HFFc6 (cell line): ENCODE results near the gene NSF. TPM values are rescaled to one million over a fixed set of nuclear protein-coding genes. Genes with fewer than 3 reads are reported as not detected.

Experiments
- DNase-seq: peaks from one replicate; pipeline ENCODE4 v3.0.0-alpha.2; 2018
- H3K27ac Mint-ChIP-seq: 2 replicates; pipeline ENCODE4 v1.8.0; 2020; ENCODE audit warnings: mild to moderate bottlenecking, mixed read lengths
- H3K27me3 Mint-ChIP-seq: 2 replicates; pipeline ENCODE4 v1.8.0; 2021; ENCODE audit warnings: mild to moderate bottlenecking, moderate library complexity, mixed read lengths; ENCODE audit not compliant: insufficient read depth
- H3K36me3 Mint-ChIP-seq: 2 replicates; pipeline ENCODE4 v1.8.0; 2021; ENCODE audit warnings: low read depth, mixed read lengths
- H3K4me1 Mint-ChIP-seq: 2 replicates; pipeline ENCODE4 v1.8.0; 2020; ENCODE audit warnings: low read depth, mixed read lengths
- H3K4me3 Mint-ChIP-seq: 2 replicates; pipeline ENCODE4 v1.8.0; 2020; ENCODE audit warnings: mild to moderate bottlenecking, moderate library complexity, mixed read lengths
- H3K9me3 Mint-ChIP-seq: 2 replicates; pipeline ENCODE4 v1.8.0; 2020; ENCODE audit warnings: mild to moderate bottlenecking, mixed read lengths
- CTCF ChIP-seq: fragments of 200-600 bp; sonication (generic); IDR thresholded peaks from 2 replicates; pipeline ENCODE4 v1.5.0; 2021; ENCODE audit warnings: antibody characterized with exemption, mild to moderate bottlenecking
- total RNA-seq, 6 experiments: library from RNA; stranded (reverse); fragmentation: NEBNext Ultra II Directional; extraction: Animal tissue kit (Norgen Biotek cat#: 25700); gene quantifications; 2 replicates in 1 of 6; 3 replicates in 5 of 6; pipeline ENCODE4 v1.2.3, GENCODE V29; 2021

The NSF gene
- total RNA-seq, 6 experiments from 2014 or later, result 87.7 to 118 (median 113) TPM

GRCh38 chr17:46758614-46759013 lies 168.1 kb downstream of the NSF start:
- H3K27ac Mint-ChIP-seq, result no peak overlapping the region
- peaks cover 42% of the 10 kb centered on the region for H3K4me1 Mint-ChIP-seq
- peaks cover 44% of the 10 kb centered on the region for H3K36me3 Mint-ChIP-seq
- H3K4me3 Mint-ChIP-seq, result no peak overlapping the region
- H3K9me3 Mint-ChIP-seq, result no peaks in the 10 kb centered on the region
- H3K27me3 Mint-ChIP-seq, result no peaks in the 10 kb centered on the region; the same call in none of the 2 replicates
- no peak for DNase-seq
- no peak for TF ChIP-seq CTCF

GRCh38 chr17:46759141-46759540 lies 168.7 kb downstream of the NSF start:
- no peak for DNase-seq
- no peaks in the 10 kb centered on the region; the same call in none of the 2 replicates for H3K27me3 Mint-ChIP-seq
- H3K9me3 Mint-ChIP-seq, result no peaks in the 10 kb centered on the region
- H3K4me1 Mint-ChIP-seq, result peaks cover 47% of the 10 kb centered on the region
- no peak overlapping the region for H3K27ac Mint-ChIP-seq
- TF ChIP-seq CTCF, result no peak
- H3K4me3 Mint-ChIP-seq, result no peak overlapping the region
- peaks cover 47% of the 10 kb centered on the region for H3K36me3 Mint-ChIP-seq

GRCh38 chr17:46763416-46763815 lies 172.9 kb downstream of the NSF start:
- no peak for TF ChIP-seq CTCF
- DNase-seq, result no peak
- H3K27me3 Mint-ChIP-seq, result no peaks in the 10 kb centered on the region; the same call in none of the 2 replicates
- H3K4me3 Mint-ChIP-seq, result no peak overlapping the region; the same call in 1 of the 2 replicates
- no peaks in the 10 kb centered on the region for H3K9me3 Mint-ChIP-seq
- peaks cover 22% of the 10 kb centered on the region for H3K36me3 Mint-ChIP-seq
- peak overlapping the region; percentile 89 for H3K27ac Mint-ChIP-seq
- H3K4me1 Mint-ChIP-seq, result peaks cover 51% of the 10 kb centered on the region

DNA sequence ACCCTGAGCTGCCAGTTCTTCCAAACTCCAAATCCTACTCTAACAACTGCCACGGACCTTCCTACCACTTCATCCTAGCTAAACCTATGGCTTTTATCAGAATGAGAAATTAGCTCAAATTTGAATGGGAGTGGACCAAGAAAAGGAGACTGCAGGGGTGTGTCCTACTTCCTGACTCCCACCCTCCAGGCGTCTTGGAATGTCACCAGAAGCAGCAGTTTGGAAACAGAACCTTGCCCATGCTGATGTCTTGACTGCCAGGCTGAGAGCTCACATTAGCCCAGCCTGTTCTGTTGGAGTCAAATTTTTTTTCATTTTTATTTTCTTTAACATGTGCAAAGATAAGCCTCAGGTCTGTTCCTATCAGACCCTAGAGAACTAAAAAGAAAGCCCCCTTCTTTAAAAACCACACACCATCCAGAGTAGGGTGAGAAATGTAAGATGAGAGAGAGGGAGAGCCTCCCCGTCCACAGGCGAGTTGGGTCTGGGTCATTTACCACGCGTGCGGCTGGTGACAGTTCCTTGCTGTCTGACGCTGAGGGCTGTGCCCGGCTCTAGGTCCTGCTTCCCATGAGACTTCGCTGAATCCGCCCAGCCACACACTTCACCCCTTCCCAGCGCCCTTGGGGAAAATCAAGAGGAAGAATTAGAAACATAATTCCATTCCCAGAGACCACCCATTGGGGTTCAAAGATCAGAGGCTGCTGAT lies 173.7 kb downstream of the NSF start:
- Mint-ChIP-seq H3K27me3 (no peaks in the 10 kb centered on the region; the same call in none of the 2 replicates), H3K9me3 (no peaks in the 10 kb centered on the region), H3K4me3 (peak overlapping the region; percentile 62; the same call in 1 of the 2 replicates), H3K27ac (peak overlapping the region; percentile 89), H3K4me1 (peaks cover 44% of the 10 kb centered on the region), H3K36me3 (peaks cover 20% of the 10 kb centered on the region)
- TF ChIP-seq CTCF, result no peak
- no peak for DNase-seq

DNA sequence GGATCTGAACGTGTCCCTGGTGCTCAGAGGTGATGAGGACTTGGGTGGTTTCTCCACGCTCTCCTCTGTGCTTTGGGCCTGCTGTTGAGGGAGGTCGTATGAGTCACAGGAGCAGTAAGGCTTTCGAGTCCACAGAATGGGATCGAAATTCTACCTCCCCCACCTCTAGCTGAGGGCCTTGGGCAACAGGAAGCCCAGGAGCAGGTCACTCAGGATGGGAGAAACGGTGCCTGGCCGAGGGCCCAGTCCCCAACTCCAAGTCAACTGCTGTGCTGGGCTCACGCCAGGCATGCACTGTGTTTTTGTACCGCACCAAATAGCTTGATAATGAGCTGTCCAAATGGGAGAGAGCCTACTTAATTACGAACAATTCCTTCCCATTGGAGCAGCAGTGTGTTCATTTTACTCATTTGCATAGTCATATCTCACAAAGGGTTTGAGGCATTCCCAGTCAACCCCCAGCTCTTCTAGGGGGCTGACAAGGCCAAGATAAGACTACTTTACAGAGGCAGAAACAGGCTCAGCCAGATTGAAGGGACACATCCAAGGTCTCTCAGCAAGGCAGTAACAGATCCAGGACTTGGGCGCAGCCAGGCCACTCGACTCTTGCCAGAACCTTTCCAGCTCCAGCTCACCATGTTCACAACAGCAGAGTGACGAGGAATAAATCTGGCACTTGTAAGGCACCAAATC lies 174.4 kb downstream of the NSF start:
- Mint-ChIP-seq H3K9me3 (no peaks in the 10 kb centered on the region), H3K27me3 (no peaks in the 10 kb centered on the region; the same call in none of the 2 replicates), H3K36me3 (peaks cover 13% of the 10 kb centered on the region), H3K4me3 (peak overlapping the region; percentile 62; the same call in 1 of the 2 replicates), H3K4me1 (peaks cover 41% of the 10 kb centered on the region), H3K27ac (peak overlapping the region; percentile 89)
- DNase-seq, result peak; percentile 90
- no peak for TF ChIP-seq CTCF
